WERI-Rb-1 (cell line): ENCODE results near the gene COPS4.
"Not testable (repeated sequence)": the region's sequence is repeated elsewhere in the genome, so short reads cannot be mapped to it uniquely, and the experiment has no call there.

ENCODE experiments used
- DNase-seq: peaks from one replicate; pipeline ENCODE4 v3.0.0-alpha.2; 2020
- H3K27ac ChIP-seq: fragments of 250-450 bp; sonication (Bioruptor Pico); 2 replicates; pipeline ENCODE4 v1.5.1; 2020; ENCODE audit warnings: mild to moderate bottlenecking, moderate library complexity
- H3K27me3 ChIP-seq: fragments of 250-450 bp; sonication (Bioruptor Pico); 2 replicates; pipeline ENCODE4 v1.5.1; 2021; ENCODE audit warnings: mild to moderate bottlenecking, low read depth, moderate library complexity; ENCODE audit not compliant: insufficient read depth, severe bottlenecking
- H3K36me3 ChIP-seq: fragments of 250-450 bp; sonication (Bioruptor Pico); 2 replicates; pipeline ENCODE4 v1.5.1; 2020; ENCODE audit warnings: mild to moderate bottlenecking, moderate library complexity
- H3K4me3 ChIP-seq: 2 replicates; pipeline ENCODE4 v1.5.1; 2011; ENCODE audit warnings: low read depth, mild to moderate bottlenecking, control low read depth, low read length
- H3K9me3 ChIP-seq: fragments of 250-450 bp; sonication (Bioruptor Pico); 2 replicates; pipeline ENCODE4 v1.5.1; 2021; ENCODE audit warnings: mild to moderate bottlenecking, moderate library complexity; ENCODE audit not compliant: severe bottlenecking
- CTCF ChIP-seq: IDR thresholded peaks from 2 replicates; pipeline ENCODE4 v1.5.1; 2011; ENCODE audit warnings: low read depth, mild to moderate bottlenecking, control low read depth, inconsistent platforms, low read length

The COPS4 gene

GRCh38 chr4:83034630-83035494 is at the start of gene COPS4:
Gene COPS4, plus strand, starts transcription at chr4:83035183. Its CDS starts 42 bp downstream, at chr4:83035225.
- DNase-seq: peak; percentile 97
- Histone ChIP-seq H3K27me3 (no peaks in the 10 kb centered on the region), H3K9me3 (no peaks in the 10 kb centered on the region), H3K4me3 (peak within 1 kb of the TSS; percentile 71), H3K36me3 (no peaks in the 10 kb centered on the region), H3K27ac (peak within 1 kb of the TSS; percentile 87)
- no peak for TF ChIP-seq CTCF

- H3K36me3 ChIP-seq: peaks cover 18% of the 10 kb centered on the region
- not testable (repeated sequence) for H3K4me3 ChIP-seq, DNase-seq, H3K27ac ChIP-seq, H3K27me3 ChIP-seq, H3K9me3 ChIP-seq
Measured at GRCh38 chr4:82987519-82987918, 47.5 kb upstream of the COPS4 start.

- no peak for TF ChIP-seq CTCF
- Histone ChIP-seq H3K4me3 (no peak overlapping the region), H3K9me3 (no peaks in the 10 kb centered on the region), H3K36me3 (peaks cover 16% of the 10 kb centered on the region), H3K27me3 (no peaks in the 10 kb centered on the region), H3K27ac (no peak overlapping the region)
- DNase-seq: no peak
Measured at GRCh38 chr4:82988323-82988832, 46.6 kb upstream of the COPS4 start.

GRCh38 chr4:82989575-82990429 is 45.2 kb upstream of the COPS4 start:
- Histone ChIP-seq H3K27me3 (no peaks in the 10 kb centered on the region), H3K9me3 (no peaks in the 10 kb centered on the region), H3K36me3 (peaks cover 4% of the 10 kb centered on the region; the same call in 1 of the 2 replicates), H3K4me3 (no peak overlapping the region), H3K27ac (no peak overlapping the region)
- DNase-seq: no peak
- TF ChIP-seq CTCF: no peak

GRCh38 chr4:82994834-82995233 is 40.1 kb upstream of the COPS4 start:
- no peaks in the 10 kb centered on the region; the same call in 1 of the 2 replicates for H3K36me3 ChIP-seq
- H3K27ac ChIP-seq: no peak overlapping the region
- H3K4me3 ChIP-seq: no peak overlapping the region
- no peak for TF ChIP-seq CTCF
- H3K9me3 ChIP-seq: no peaks in the 10 kb centered on the region
- no peaks in the 10 kb centered on the region for H3K27me3 ChIP-seq
- no peak for DNase-seq

GRCh38 chr4:82998898-82999297 is 36.1 kb upstream of the COPS4 start:
- no peak overlapping the region for H3K4me3 ChIP-seq
- no peaks in the 10 kb centered on the region for H3K9me3 ChIP-seq
- H3K27me3 ChIP-seq: no peaks in the 10 kb centered on the region
- peaks cover 3% of the 10 kb centered on the region; the same call in 1 of the 2 replicates for H3K36me3 ChIP-seq
- no peak overlapping the region for H3K27ac ChIP-seq
- TF ChIP-seq CTCF: no peak
- DNase-seq: no peak
